Esophagus mucosa (tissue), 1 donor: ENCODE measurements around the gene ARHGEF1. TPM values are rescaled to one million over a fixed set of nuclear protein-coding genes. Genes with fewer than 3 reads are reported as not detected.
A peak's percentile ranks its signal among the peaks of the same experiment; 100 is the strongest.

ENCODE experiments used
- ATAC-seq: fragments of 200-7000 bp; cut with Tn5 transposase; one replicate; pipeline ENCODE4 v1.9.1; 2020
- total RNA-seq: library from RNA; stranded (reverse); gene quantifications from one replicate; pipeline ENCODE4 v1.2.4, GENCODE V29; 2023
- donor health status: DM: yes; HTN: yes; CAD: no.

The ARHGEF1 gene
- total RNA-seq: 53.9 TPM

GRCh38 chr19:41882568-41883462, at the start of gene ARHGEF1:
Gene ARHGEF1 (plus strand): TSS chr19:41883184. CDS start chr19:41888083, 4,899 bp downstream.
- peak; percentile 6 for ATAC-seq

GRCh38 chr19:41837981-41838708, 44.8 kb upstream of the ARHGEF1 start:
- no peak for ATAC-seq

- no peak for ATAC-seq
Measured at GRCh38 chr19:41839211-41839610, 43.8 kb upstream of the ARHGEF1 start.

GRCh38 chr19:41843371-41843770, 39.6 kb upstream of the ARHGEF1 start:
- no peak for ATAC-seq

GRCh38 chr19:41844601-41845000, 38.4 kb upstream of the ARHGEF1 start, which contains the start of gene LYPD4:
Gene LYPD4 (minus strand): TSS chr19:41844683. CDS start chr19:41839285, 5,398 bp downstream.
- no peak for ATAC-seq

GRCh38 chr19:41845001-41845050, 38.2 kb upstream of the ARHGEF1 start, which contains the start of gene DMRTC2:
Gene DMRTC2 (plus strand): TSS chr19:41845042. CDS start chr19:41847429, 2,387 bp downstream.
- no peak for ATAC-seq

- no peak for ATAC-seq
Measured at GRCh38 chr19:41845051-41845590, 37.9 kb upstream of the ARHGEF1 start.

- no peak for ATAC-seq
Measured at GRCh38 chr19:41847351-41848105, 35.5 kb upstream of the ARHGEF1 start.

GRCh38 chr19:41848666-41849065, 34.3 kb upstream of the ARHGEF1 start:
- no peak for ATAC-seq

GRCh38 chr19:41849067-41849466, 33.9 kb upstream of the ARHGEF1 start:
- peak; percentile 21 for ATAC-seq

GRCh38 chr19:41850381-41850780, 32.6 kb upstream of the ARHGEF1 start:
- no peak for ATAC-seq

GRCh38 chr19:41851456-41851855, 31.5 kb upstream of the ARHGEF1 start:
- ATAC-seq: no peak

- ATAC-seq: no peak
Measured at GRCh38 chr19:41853344-41853743, 29.6 kb upstream of the ARHGEF1 start.

GRCh38 chr19:41853768-41854167, 29.2 kb upstream of the ARHGEF1 start:
- ATAC-seq: no peak

GRCh38 chr19:41859213-41859617, 23.8 kb upstream of the ARHGEF1 start:
- ATAC-seq: no peak

GRCh38 chr19:41859618-41860418, 23.2 kb upstream of the ARHGEF1 start, which contains the start of gene RPS19:
Gene RPS19 (plus strand): TSS chr19:41860255. CDS start chr19:41860775, 520 bp downstream.
- peak; percentile 95 for ATAC-seq

- no peak for ATAC-seq
Measured at GRCh38 chr19:41860419-41861115, 22.4 kb upstream of the ARHGEF1 start.

GRCh38 chr19:41861116-41861768, 21.7 kb upstream of the ARHGEF1 start:
- ATAC-seq: no peak

GRCh38 chr19:41861846-41862245, 21.1 kb upstream of the ARHGEF1 start:
- no peak for ATAC-seq

GRCh38 chr19:41862445-41862986, 20.5 kb upstream of the ARHGEF1 start:
- no peak for ATAC-seq
